Measurements from ENCODE around the gene SKAP2. TPM values are rescaled to one million over a fixed set of nuclear protein-coding genes. Genes with fewer than 3 reads are reported as not detected.
"Not testable (repeated sequence)": the region's sequence is repeated elsewhere in the genome, so short reads cannot be mapped to it uniquely, and the experiment has no call there.

SKAP2 gene
- total RNA-seq, 1 experiment from 2014 or later: 3.2 TPM

- no peaks in the 10 kb centered on the region for H4K20me1 ChIP-seq (ENCODE audit: control insufficient read depth, insufficient read depth, insufficient read length)
- H3K27me3 ChIP-seq (ENCODE audit: insufficient read depth, low read length): no peaks in the 10 kb centered on the region
- Mint-ChIP-seq H3K4me1 (no peaks in the 10 kb centered on the region), H3K4me3 (no peak overlapping the region), H3K27me3 (ENCODE audit: low read depth) (peaks cover 12% of the 10 kb centered on the region), H3K27ac (no peak overlapping the region), H3K9me3 (peaks cover 7 to 8% of the 10 kb centered on the region in 2 experiments), H3K36me3 (ENCODE audit: insufficient read depth in 1 of 3, low read depth in 3 of 3) (peaks cover 0 to 5% (median 3%) of the 10 kb centered on the region in 3 experiments; a peak in 3 of 7 replicates)
- WGBS (ENCODE audit: extremely low coverage, insufficient read length, low lambda C conversion rate): no CpG with 5 or more reads among the region's 4 CpGs
- no peak overlapping the region for H2BK15ac ChIP-seq (ENCODE audit: low read depth, low read length)
- no peak overlapping the region for H3K23ac ChIP-seq (ENCODE audit: insufficient read length, low read depth, low read length)
- H2BK20ac ChIP-seq (ENCODE audit: low read depth, low read length, poor library complexity, severe bottlenecking): no peak overlapping the region
- H2AK5ac ChIP-seq (ENCODE audit: insufficient read length, low read length): no peak overlapping the region
- H3K56ac ChIP-seq (ENCODE audit: insufficient read length, low read depth, low read length): no peak overlapping the region
- H2BK5ac ChIP-seq (ENCODE audit: insufficient read length, low read length): no peak overlapping the region
- H3T11ph ChIP-seq (ENCODE audit: low read length): no peak overlapping the region
- H3K23me2 ChIP-seq (ENCODE audit: insufficient read length, low read depth, low read length, poor library complexity, severe bottlenecking): no peaks in the 10 kb centered on the region
- H3K18ac ChIP-seq (ENCODE audit: insufficient read length, low read depth, low read length): no peak overlapping the region
- H3K79me2 ChIP-seq (ENCODE audit: insufficient read depth, low read length): no peaks in the 10 kb centered on the region
- H2AFZ ChIP-seq (ENCODE audit: low read length): no peak overlapping the region
- H4K91ac ChIP-seq (ENCODE audit: insufficient read length, low read depth, low read length): no peak overlapping the region
- no peak overlapping the region for H2BK12ac ChIP-seq (ENCODE audit: insufficient read length, low read depth, low read length)
- H3K27ac ChIP-seq (ENCODE audit: insufficient read length, low read depth, low read length): no peak overlapping the region
- no peaks in the 10 kb centered on the region for H3K4me1 ChIP-seq (ENCODE audit: insufficient read depth, low read length)
- DNase-seq: no peak
- H4K8ac ChIP-seq (replicated peaks; ENCODE audit: insufficient read length, low read depth, low read length): no peak overlapping the region
- H3K4ac ChIP-seq (ENCODE audit: low read depth, low read length): no peak overlapping the region
- no peak overlapping the region for H4K5ac ChIP-seq (ENCODE audit: insufficient read length, low read depth, low read length)
- no peak for TF ChIP-seq CTCF (conservative IDR thresholded peaks at IDR 0.05)
- H3K9ac ChIP-seq (ENCODE audit: extremely low read depth, insufficient read length, low read length): no peak overlapping the region
- H3K14ac ChIP-seq (ENCODE audit: insufficient read depth, low read length): no peak overlapping the region
- no peak overlapping the region for H3K4me2 ChIP-seq (ENCODE audit: insufficient read depth, insufficient read length, low read length)
- H2BK120ac ChIP-seq (ENCODE audit: low read depth, low read length, poor library complexity, severe bottlenecking): no peak overlapping the region
- no peaks in the 10 kb centered on the region for H3K79me1 ChIP-seq (ENCODE audit: insufficient read depth, low read depth, low read length, poor library complexity, severe bottlenecking)
- H3K9me3 ChIP-seq (ENCODE audit: control insufficient read depth, low read depth, low read length): no peaks in the 10 kb centered on the region
Observed at GRCh38 chr7:26841003-26841739, 23.2 kb downstream of the SKAP2 start.

GRCh38 chr7:26836793-26837192 is 27.6 kb downstream of the SKAP2 start:
- H3K56ac ChIP-seq (ENCODE audit: insufficient read length, low read depth, low read length); H3K4me1 ChIP-seq (ENCODE audit: insufficient read depth, low read length); H3K23ac ChIP-seq (ENCODE audit: insufficient read length, low read depth, low read length); H3K18ac ChIP-seq (ENCODE audit: insufficient read length, low read depth, low read length); H3K9ac ChIP-seq (ENCODE audit: extremely low read depth, insufficient read length, low read length); H3K36me3 Mint-ChIP-seq (ENCODE audit: insufficient read depth in 1 of 3, low read depth in 3 of 3); H3K9me3 ChIP-seq (ENCODE audit: control insufficient read depth, low read depth, low read length); DNase-seq; H3K4me1 Mint-ChIP-seq; H3K4me3 Mint-ChIP-seq; H2BK120ac ChIP-seq (ENCODE audit: low read depth, low read length, poor library complexity, severe bottlenecking); H3K27ac ChIP-seq (ENCODE audit: insufficient read length, low read depth, low read length); H4K91ac ChIP-seq (ENCODE audit: insufficient read length, low read depth, low read length); H2BK5ac ChIP-seq (ENCODE audit: insufficient read length, low read length); H2AK5ac ChIP-seq (ENCODE audit: insufficient read length, low read length); H3K79me2 ChIP-seq (ENCODE audit: insufficient read depth, low read length); H3K14ac ChIP-seq (ENCODE audit: insufficient read depth, low read length); H3K4ac ChIP-seq (ENCODE audit: low read depth, low read length); H4K5ac ChIP-seq (ENCODE audit: insufficient read length, low read depth, low read length); H4K20me1 ChIP-seq (ENCODE audit: control insufficient read depth, insufficient read depth, insufficient read length); H3K23me2 ChIP-seq (ENCODE audit: insufficient read length, low read depth, low read length, poor library complexity, severe bottlenecking); H4K8ac ChIP-seq (replicated peaks; ENCODE audit: insufficient read length, low read depth, low read length); H2BK12ac ChIP-seq (ENCODE audit: insufficient read length, low read depth, low read length); H2AFZ ChIP-seq (ENCODE audit: low read length); H3K79me1 ChIP-seq (ENCODE audit: insufficient read depth, low read depth, low read length, poor library complexity, severe bottlenecking); H3K4me2 ChIP-seq (ENCODE audit: insufficient read depth, insufficient read length, low read length); H3T11ph ChIP-seq (ENCODE audit: low read length); H3K27ac Mint-ChIP-seq; H2BK15ac ChIP-seq (ENCODE audit: low read depth, low read length); H2BK20ac ChIP-seq (ENCODE audit: low read depth, low read length, poor library complexity, severe bottlenecking); H3K27me3 ChIP-seq (ENCODE audit: insufficient read depth, low read length): not testable (repeated sequence)
- Mint-ChIP-seq H3K27me3 (ENCODE audit: low read depth) (peaks cover 15% of the 10 kb centered on the region), H3K9me3 (peaks cover 19% of the 10 kb centered on the region in 2 experiments)
- no CpG with 5 or more reads among the region's 3 CpGs for WGBS (ENCODE audit: extremely low coverage, insufficient read length, low lambda C conversion rate)

Measured in H9 (cell line).